DMS 273 (cell line): ENCODE data around the gene CANT1.

ENCODE experiments used
- DNase-seq: peaks from one replicate; lab custom pipeline; 2025; ENCODE audit not compliant: unreplicated experiment; lab: John Stamatoyannopoulos, UW

The CANT1 gene

GRCh38 chr17:79009397-79010303 is at the start of gene CANT1:
Gene CANT1, minus strand, starts transcription at chr17:79009764. Its CDS starts 12,142 bp downstream, at chr17:78997622.
- peak; percentile 85 for DNase-seq

- no peak for DNase-seq
These were observed 48.3 kb upstream of the CANT1 start for GRCh38 chr17:79057737-79058385.

DNA sequence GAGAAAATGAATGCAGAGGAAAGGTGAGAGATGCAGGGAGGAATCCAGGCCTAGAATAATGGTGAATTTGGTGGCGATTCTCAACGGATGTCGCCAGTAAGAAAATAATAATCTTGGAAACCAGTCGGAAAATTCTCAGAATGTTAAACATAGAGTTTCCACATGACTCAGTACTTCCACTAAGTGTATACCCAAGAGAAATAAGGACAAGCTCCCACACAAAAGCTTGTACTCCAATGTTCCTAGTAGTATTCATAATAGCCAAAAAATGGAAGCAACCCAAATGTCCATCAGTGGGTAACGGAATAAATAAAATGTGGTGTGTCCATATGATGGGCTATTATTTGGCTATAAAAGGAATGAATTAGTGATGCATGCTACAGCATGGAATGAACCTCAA is 45.6 kb upstream of the CANT1 start:
- no peak for DNase-seq

GRCh38 chr17:79054200-79054960 is 44.8 kb upstream of the CANT1 start:
- no peak for DNase-seq

- DNase-seq: peak; percentile 43
These were observed 43.8 kb upstream of the CANT1 start for GRCh38 chr17:79053251-79053925.

DNA sequence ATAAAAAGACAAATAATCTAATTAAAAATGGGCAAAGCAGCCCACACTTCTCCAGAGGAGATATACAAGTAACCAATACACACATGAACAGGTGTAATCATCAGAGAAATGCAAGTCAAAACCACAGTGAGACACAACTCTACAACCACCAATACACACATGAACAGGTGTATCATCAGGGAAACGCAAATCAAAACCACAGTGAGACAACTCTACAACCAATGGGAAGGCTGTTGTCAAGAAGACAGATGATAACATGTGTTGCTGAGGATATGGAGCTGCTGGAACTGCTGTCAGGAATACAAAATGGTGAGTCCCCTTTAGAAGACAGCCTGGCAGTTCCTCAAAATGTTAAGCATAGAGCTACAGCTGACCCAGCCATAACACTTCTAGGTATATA is 42.6 kb upstream of the CANT1 start:
- peak; percentile 39 for DNase-seq

DNA sequence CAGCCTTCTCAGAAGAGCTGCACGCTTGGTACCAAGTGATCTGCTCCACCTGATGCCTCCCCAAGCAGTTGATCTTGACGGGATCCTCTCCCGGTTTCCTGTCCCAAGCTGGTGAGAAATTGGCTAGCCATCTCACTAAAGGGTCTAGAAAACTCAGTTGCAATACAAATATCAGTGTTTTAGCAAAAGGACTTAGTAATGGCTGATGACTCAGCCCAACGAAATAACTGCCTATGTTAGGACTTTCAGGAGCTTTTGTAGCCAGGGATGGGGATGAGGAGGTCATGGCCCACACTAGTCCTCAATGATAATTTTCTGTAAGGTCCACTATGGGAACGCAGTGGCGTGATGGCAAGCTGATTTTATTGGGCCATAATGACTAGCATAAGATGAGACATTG is 41.7 kb upstream of the CANT1 start:
- no peak for DNase-seq

GRCh38 chr17:79050551-79050950 is 41.0 kb upstream of the CANT1 start:
- DNase-seq: peak; percentile 96

DNA sequence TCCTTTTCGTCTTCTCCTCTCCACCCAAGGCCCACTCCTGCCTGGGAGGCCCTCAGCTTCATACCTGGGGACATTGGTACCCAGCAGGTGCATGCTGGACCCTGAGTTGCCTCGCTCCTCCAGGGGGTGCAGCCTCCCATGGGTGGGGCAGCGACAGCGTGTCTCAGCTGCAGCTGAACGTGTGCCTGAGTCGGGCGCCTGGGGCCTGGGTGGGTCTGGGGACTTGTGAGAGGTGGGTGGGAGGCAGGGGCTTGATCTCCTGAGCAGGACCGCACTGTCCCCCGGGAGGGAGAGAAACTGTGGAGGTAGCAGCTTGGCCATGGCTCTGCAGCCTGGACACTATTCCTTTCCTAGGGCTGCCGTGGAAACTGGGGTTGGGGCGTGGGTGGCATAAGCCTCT is 40.3 kb upstream of the CANT1 start:
- no peak for DNase-seq

GRCh38 chr17:79048826-79049755 is 39.5 kb upstream of the CANT1 start:
- DNase-seq: no peak

GRCh38 chr17:79047923-79048825 is 38.6 kb upstream of the CANT1 start:
- DNase-seq: peak; percentile 40

GRCh38 chr17:79047291-79047920 is 37.8 kb upstream of the CANT1 start:
- no peak for DNase-seq

- peak; percentile 92 for DNase-seq
These were observed 37.3 kb upstream of the CANT1 start for GRCh38 chr17:79046916-79047280.

DNA sequence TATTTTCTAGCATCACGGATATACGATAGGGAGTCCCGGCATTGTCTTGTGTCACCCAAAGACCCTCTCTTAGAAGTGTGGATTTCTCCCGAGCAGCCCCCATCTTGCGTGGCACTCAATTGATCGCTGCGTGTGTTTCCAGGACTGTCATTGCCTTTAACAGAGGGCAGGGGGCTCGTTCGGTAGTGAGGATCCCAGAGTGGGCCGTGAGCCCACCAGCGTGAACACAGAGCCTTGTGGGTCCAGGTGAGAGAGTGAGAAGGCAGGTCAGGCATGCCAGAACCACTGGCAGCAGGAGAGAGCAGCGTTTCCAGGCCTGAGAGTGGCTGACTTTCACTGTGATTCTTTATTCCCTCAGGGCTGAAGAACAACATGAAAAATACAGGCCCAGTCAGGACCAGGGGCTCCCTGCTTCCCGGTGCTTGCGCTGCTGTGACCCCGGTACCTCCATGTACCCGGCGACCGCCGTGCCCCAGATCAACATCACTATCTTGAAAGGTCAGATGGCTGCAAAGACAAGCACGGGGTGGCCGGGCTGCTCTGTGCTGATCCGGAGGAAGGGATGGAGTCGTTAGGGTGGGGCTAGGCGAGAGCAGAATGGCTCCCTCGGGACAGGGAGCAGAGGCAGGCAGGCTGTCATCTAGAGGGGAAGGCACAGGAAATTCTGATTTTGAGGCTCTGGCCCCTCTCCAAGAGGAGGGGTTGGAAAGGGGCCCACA is 36.8 kb upstream of the CANT1 start:
- peak; percentile 81 for DNase-seq

- peak; percentile 90 for DNase-seq
These were observed 36.3 kb upstream of the CANT1 start for GRCh38 chr17:79045842-79046196.

DNA sequence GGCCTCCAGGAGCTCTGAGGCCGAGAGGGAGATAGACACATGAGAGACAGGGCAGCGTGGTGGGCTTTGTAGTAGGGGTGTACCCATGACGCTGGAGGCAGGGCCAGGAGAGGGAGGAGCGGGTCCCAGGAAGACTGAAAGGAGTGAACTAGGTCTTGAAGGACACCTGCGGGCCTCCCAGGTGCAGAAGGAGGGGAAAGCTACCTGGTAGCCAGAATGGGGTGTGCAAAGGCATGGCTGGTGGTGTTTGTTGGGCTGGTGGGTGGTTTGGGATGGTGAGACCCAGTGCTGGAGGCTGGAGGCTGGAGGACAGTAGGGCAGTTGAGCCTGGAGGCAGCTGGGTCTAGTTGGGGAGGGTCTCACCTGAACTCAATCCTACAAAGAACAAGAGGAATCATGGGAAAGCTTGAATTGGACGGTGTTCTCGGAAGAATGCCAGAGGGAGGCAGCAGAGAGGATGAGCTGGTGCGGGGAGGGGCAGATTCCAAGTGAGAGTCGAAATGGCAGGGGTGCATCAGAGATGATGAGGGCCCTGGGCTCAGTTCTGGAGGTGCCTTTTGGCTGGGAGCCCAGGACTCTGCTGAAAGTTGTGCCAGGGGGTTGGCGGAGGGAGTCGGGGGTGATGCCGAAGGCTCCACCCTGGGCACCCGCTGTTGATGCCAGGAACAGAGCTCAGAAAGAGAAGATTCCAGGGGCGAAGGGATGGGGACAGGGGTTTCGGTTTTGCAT is 35.6 kb upstream of the CANT1 start:
- DNase-seq: no peak

DNA sequence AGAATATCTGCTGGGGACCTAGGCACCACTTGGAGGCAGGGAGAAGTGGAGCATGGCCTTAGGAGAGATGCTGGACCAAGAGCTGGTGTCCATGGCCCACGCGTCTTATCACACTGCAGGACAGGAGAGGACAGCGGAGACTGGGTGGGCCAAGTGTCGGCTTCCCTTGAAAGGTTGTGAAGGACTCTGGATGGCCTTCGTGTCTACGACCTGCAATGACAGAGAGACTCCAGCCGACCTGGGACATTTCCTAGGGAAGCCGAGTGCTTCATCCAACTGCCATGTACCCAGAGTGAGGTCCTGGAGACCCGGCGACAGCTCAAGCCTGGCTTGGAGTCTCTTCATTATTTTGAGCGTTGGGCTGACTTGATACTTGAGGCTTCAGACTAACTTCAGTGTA is 34.9 kb upstream of the CANT1 start:
- DNase-seq: no peak
